SH-SY5Y (cell line): ENCODE results near the gene SUMO3.

Experiments
- GATA2 ChIP-seq: IDR thresholded peaks from 2 replicates; pipeline ENCODE4 v1.6.1; 2011; ENCODE audit warnings: mild to moderate bottlenecking, low read depth, low read length
- GATA3 ChIP-seq: IDR thresholded peaks from 2 replicates; pipeline ENCODE4 v1.6.1; 2011; ENCODE audit warnings: low read depth, mild to moderate bottlenecking, low read length, moderate library complexity

GRCh38 chr21:44862869-44863685 lies 45.2 kb upstream of the SUMO3 start:
- TF ChIP-seq GATA2 (no peak), GATA3 (no peak)
